GM19035 (cell line): ENCODE results near the gene FNDC7.
"Not testable (repeated sequence)": the region's sequence is repeated elsewhere in the genome, so short reads cannot be mapped to it uniquely, and the experiment has no call there.

ENCODE experiments used
- ATAC-seq: cut with Tn5 transposase; IDR thresholded peaks from one replicate; pipeline ENCODE4 v1.9.1; 2021; ENCODE audit not compliant: unreplicated experiment

Gene FNDC7

GRCh38 chr1:108712606-108713150, at the start of gene FNDC7:
Gene FNDC7 (plus strand): TSS chr1:108712908. CDS start chr1:108712934, 26 bp downstream.
- ATAC-seq, result no peak

- ATAC-seq, result no peak
Measured at GRCh38 chr1:108663074-108663473, 49.6 kb upstream of the FNDC7 start.

- no peak for ATAC-seq
Measured at GRCh38 chr1:108664481-108664880, 48.2 kb upstream of the FNDC7 start.

GRCh38 chr1:108665067-108665466, 47.6 kb upstream of the FNDC7 start:
- ATAC-seq, result no peak

GRCh38 chr1:108665771-108666170, 46.9 kb upstream of the FNDC7 start:
- no peak for ATAC-seq

- ATAC-seq, result not testable (repeated sequence)
Measured at GRCh38 chr1:108667422-108667821, 45.3 kb upstream of the FNDC7 start.

- ATAC-seq, result no peak
Measured at GRCh38 chr1:108668777-108669176, 43.9 kb upstream of the FNDC7 start.

- ATAC-seq, result no peak
Measured at GRCh38 chr1:108669679-108670078, 43.0 kb upstream of the FNDC7 start.

GRCh38 chr1:108670131-108670773, 42.5 kb upstream of the FNDC7 start:
- no peak for ATAC-seq

GRCh38 chr1:108671143-108671542, 41.6 kb upstream of the FNDC7 start:
- ATAC-seq, result no peak

GRCh38 chr1:108678706-108679105, 34.0 kb upstream of the FNDC7 start:
- ATAC-seq, result no peak

GRCh38 chr1:108679586-108680213, 33.0 kb upstream of the FNDC7 start:
- no peak for ATAC-seq

- ATAC-seq, result not testable (repeated sequence)
Measured at GRCh38 chr1:108681701-108682100, 31.0 kb upstream of the FNDC7 start.

- no peak for ATAC-seq
Measured at GRCh38 chr1:108685529-108685928, 27.2 kb upstream of the FNDC7 start.

- no peak for ATAC-seq
Measured at GRCh38 chr1:108686614-108687313, 25.9 kb upstream of the FNDC7 start.

GRCh38 chr1:108691128-108691941, 21.4 kb upstream of the FNDC7 start:
- ATAC-seq, result peak; percentile 11

GRCh38 chr1:108691942-108692723, 20.6 kb upstream of the FNDC7 start, which contains the start of gene PRPF38B:
Gene PRPF38B (plus strand): TSS chr1:108692310. CDS start chr1:108692592, 282 bp downstream.
- peak; percentile 95 for ATAC-seq

- peak; percentile 50 for ATAC-seq
Measured at GRCh38 chr1:108692724-108693655, 19.7 kb upstream of the FNDC7 start.

GRCh38 chr1:108695535-108695934, 17.2 kb upstream of the FNDC7 start:
- ATAC-seq, result no peak
